CD4-positive, alpha-beta T cell treated with Interleukin-21 for 1 hour (primary cell): ENCODE measurements around the gene NFATC1.

Source experiments
- DNase-seq: peaks from one replicate; pipeline ENCODE4 v3.0.0-alpha.2; 2020

The NFATC1 gene

GRCh38 chr18:79511271-79511670 is 115.5 kb downstream of the NFATC1 start:
- DNase-seq = no peak

GRCh38 chr18:79511671-79512301 is 116.1 kb downstream of the NFATC1 start:
- DNase-seq = no peak

- DNase-seq = no peak
Measured at GRCh38 chr18:79512461-79513380, 117.0 kb downstream of the NFATC1 start.

GRCh38 chr18:79513381-79514081 is 117.8 kb downstream of the NFATC1 start:
- no peak for DNase-seq

GRCh38 chr18:79515331-79515730 is 119.6 kb downstream of the NFATC1 start:
- no peak for DNase-seq

- DNase-seq = no peak
Measured at GRCh38 chr18:79515944-79516351, 120.2 kb downstream of the NFATC1 start.

GRCh38 chr18:79516441-79516931 is 120.8 kb downstream of the NFATC1 start:
- DNase-seq = peak; percentile 27

GRCh38 chr18:79517341-79517740 is 121.6 kb downstream of the NFATC1 start:
- peak; percentile 42 for DNase-seq

- DNase-seq = no peak
Measured at GRCh38 chr18:79518028-79518682, 122.4 kb downstream of the NFATC1 start.

- DNase-seq = no peak
Measured at GRCh38 chr18:79518683-79519128, 123.0 kb downstream of the NFATC1 start.

GRCh38 chr18:79519751-79520477 is 124.2 kb downstream of the NFATC1 start:
- DNase-seq = peak; percentile 41

- no peak for DNase-seq
Measured at GRCh38 chr18:79520478-79521390, 125.0 kb downstream of the NFATC1 start.

GRCh38 chr18:79521416-79522205 is 125.9 kb downstream of the NFATC1 start:
- DNase-seq = peak; percentile 13

GRCh38 chr18:79522451-79523205 is 126.9 kb downstream of the NFATC1 start:
- peak; percentile 72 for DNase-seq

- peak; percentile 43 for DNase-seq
Measured at GRCh38 chr18:79523206-79523735, 127.5 kb downstream of the NFATC1 start.

- peak; percentile 79 for DNase-seq
Measured at GRCh38 chr18:79523736-79524180, 128.0 kb downstream of the NFATC1 start.

- DNase-seq = peak; percentile 57
Measured at GRCh38 chr18:79524181-79525078, 128.7 kb downstream of the NFATC1 start.
